HL-60 (cell line): Measurements from ENCODE around the gene CTNNA1.

Experiments used
- GABPA ChIP-seq: IDR thresholded peaks from 2 replicates; pipeline ENCODE4 v1.6.1; 2012; ENCODE audit warnings: low read depth
- POLR2AphosphoS5 ChIP-seq: IDR thresholded peaks from 2 replicates; pipeline ENCODE4 v1.6.1; 2012; ENCODE audit warnings: low read depth
- SPI1 ChIP-seq: IDR thresholded peaks from 2 replicates; pipeline ENCODE4 v1.6.1; 2012; ENCODE audit warnings: low read depth, mild to moderate bottlenecking, borderline replicate concordance
- TF ChIP-seq, protein P1 (sequence below): IDR thresholded peaks from 2 replicates; pipeline ENCODE4 v1.6.1; 2012; ENCODE audit warnings: low read depth; ENCODE audit not compliant: insufficient replicate concordance
- TF ChIP-seq, protein P2 (sequence below): IDR thresholded peaks from one replicate; pipeline ENCODE4 v1.5.1; 2011; ENCODE audit warnings: low read length, control low read depth, inconsistent platforms; ENCODE audit not compliant: insufficient read depth

DNA sequence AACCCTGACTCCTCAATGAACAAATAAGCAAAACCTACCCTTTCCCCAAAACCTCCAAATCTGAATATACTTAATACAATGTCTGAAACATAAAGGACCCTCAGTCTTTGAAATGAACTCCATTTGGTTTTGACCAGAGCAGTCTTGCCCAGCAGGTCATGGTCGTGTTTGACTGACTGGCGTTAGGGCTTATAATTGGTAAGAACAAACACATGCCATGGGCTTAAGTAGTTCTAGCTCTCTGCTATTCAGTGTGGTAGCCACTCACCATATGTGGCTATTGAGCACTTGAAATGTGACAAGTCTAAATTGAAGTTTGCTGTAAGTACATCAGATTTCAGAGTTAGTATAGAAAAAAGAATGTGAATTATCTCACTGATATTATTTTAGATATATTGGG lies 79.9 kb downstream of the CTNNA1 start:
- TF ChIP-seq, protein P1, sequence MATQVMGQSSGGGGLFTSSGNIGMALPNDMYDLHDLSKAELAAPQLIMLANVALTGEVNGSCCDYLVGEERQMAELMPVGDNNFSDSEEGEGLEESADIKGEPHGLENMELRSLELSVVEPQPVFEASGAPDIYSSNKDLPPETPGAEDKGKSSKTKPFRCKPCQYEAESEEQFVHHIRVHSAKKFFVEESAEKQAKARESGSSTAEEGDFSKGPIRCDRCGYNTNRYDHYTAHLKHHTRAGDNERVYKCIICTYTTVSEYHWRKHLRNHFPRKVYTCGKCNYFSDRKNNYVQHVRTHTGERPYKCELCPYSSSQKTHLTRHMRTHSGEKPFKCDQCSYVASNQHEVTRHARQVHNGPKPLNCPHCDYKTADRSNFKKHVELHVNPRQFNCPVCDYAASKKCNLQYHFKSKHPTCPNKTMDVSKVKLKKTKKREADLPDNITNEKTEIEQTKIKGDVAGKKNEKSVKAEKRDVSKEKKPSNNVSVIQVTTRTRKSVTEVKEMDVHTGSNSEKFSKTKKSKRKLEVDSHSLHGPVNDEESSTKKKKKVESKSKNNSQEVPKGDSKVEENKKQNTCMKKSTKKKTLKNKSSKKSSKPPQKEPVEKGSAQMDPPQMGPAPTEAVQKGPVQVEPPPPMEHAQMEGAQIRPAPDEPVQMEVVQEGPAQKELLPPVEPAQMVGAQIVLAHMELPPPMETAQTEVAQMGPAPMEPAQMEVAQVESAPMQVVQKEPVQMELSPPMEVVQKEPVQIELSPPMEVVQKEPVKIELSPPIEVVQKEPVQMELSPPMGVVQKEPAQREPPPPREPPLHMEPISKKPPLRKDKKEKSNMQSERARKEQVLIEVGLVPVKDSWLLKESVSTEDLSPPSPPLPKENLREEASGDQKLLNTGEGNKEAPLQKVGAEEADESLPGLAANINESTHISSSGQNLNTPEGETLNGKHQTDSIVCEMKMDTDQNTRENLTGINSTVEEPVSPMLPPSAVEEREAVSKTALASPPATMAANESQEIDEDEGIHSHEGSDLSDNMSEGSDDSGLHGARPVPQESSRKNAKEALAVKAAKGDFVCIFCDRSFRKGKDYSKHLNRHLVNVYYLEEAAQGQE = no peak
- no peak for TF ChIP-seq GABPA
- TF ChIP-seq, protein P2, sequence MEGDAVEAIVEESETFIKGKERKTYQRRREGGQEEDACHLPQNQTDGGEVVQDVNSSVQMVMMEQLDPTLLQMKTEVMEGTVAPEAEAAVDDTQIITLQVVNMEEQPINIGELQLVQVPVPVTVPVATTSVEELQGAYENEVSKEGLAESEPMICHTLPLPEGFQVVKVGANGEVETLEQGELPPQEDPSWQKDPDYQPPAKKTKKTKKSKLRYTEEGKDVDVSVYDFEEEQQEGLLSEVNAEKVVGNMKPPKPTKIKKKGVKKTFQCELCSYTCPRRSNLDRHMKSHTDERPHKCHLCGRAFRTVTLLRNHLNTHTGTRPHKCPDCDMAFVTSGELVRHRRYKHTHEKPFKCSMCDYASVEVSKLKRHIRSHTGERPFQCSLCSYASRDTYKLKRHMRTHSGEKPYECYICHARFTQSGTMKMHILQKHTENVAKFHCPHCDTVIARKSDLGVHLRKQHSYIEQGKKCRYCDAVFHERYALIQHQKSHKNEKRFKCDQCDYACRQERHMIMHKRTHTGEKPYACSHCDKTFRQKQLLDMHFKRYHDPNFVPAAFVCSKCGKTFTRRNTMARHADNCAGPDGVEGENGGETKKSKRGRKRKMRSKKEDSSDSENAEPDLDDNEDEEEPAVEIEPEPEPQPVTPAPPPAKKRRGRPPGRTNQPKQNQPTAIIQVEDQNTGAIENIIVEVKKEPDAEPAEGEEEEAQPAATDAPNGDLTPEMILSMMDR = no peak
- TF ChIP-seq SPI1 = no peak
- no peak for TF ChIP-seq POLR2AphosphoS5
